ENCODE measurements around the gene USP48.

DNA sequence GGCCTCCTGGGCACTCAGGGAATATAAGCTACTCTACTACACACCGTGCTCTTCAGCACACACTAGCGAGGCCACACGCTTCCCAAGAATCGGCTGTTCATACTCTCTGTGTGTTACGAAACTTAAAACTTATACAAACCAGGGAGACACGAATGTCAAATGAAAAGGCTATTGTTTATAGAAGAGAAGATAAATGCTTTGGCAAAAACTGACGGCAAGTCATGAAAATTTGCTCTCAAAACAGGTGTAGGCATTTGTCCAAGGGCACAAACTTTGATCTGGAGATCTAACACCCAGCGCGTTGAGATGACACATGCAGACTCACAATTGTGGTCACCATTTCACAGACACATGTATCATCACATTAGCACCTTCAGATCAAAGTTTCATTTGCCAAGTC is 46.1 kb downstream of the USP48 start:
- TF ChIP-seq, protein P1, sequence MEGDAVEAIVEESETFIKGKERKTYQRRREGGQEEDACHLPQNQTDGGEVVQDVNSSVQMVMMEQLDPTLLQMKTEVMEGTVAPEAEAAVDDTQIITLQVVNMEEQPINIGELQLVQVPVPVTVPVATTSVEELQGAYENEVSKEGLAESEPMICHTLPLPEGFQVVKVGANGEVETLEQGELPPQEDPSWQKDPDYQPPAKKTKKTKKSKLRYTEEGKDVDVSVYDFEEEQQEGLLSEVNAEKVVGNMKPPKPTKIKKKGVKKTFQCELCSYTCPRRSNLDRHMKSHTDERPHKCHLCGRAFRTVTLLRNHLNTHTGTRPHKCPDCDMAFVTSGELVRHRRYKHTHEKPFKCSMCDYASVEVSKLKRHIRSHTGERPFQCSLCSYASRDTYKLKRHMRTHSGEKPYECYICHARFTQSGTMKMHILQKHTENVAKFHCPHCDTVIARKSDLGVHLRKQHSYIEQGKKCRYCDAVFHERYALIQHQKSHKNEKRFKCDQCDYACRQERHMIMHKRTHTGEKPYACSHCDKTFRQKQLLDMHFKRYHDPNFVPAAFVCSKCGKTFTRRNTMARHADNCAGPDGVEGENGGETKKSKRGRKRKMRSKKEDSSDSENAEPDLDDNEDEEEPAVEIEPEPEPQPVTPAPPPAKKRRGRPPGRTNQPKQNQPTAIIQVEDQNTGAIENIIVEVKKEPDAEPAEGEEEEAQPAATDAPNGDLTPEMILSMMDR (IDR thresholded peaks at IDR 0.05 in 8 of 11, conservative IDR thresholded peaks at IDR 0.05 in 3 of 11) = no peak
- TF ChIP-seq POLR2A (IDR thresholded peaks at IDR 0.05) (no peak), POLR2AphosphoS5 (IDR thresholded peaks at IDR 0.05) (no peak)

All from spleen (tissue), 7 donors.